ENCODE data around the gene COPS3. TPM values are rescaled to one million over a fixed set of nuclear protein-coding genes. Genes with fewer than 3 reads are reported as not detected.

The COPS3 gene
- total RNA-seq, 1 experiment from 2014 or later, result 113 TPM

DNA sequence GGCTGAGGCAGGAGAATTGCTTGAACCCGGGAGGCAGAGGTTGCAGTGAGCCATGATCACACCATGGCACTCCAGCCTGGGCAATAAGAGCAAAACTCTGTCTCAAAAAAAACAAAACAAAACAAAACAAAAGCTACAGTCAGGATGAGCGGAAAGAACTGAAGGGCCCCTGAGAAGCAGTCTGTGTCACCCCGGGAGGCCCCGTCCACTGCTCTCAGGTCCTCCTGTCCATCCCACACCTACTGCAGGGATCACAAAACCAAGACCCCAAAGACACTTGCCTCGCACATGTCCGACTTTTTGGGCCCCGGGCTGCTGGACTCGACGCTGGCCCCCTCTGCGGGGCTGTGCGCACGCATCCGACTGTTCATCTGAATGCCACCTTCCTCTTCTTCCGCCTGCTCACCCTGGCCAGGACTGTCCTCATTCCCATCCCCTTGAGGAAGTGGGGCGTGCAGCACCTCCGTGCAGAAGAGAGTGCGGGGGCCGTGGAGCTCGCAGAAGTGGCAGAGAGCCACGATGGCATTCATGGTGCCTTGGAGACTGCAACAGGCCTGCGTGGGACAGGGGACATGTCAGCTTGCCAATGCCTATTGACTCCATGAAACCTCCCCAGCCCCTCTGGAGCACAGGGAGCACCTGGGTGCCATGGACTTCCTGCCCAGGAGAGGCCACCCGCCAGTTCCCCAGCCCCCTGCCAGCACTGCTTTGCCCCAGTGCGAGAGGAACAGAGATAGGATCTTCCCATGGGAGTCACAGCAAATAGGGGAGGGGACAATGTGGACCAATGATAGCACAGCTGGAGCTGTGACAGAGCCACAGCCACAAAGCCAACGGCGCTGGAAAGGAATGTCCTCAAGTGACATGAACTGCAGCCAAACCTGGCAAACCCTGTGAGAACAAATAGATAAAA, 53.2 kb downstream of the COPS3 start:
- Histone ChIP-seq H3K4ac (ENCODE audit: low read depth, low read length) (no peak overlapping the region), H3K14ac (ENCODE audit: insufficient read depth, low read length) (no peak overlapping the region), H3K9ac (ENCODE audit: extremely low read depth, insufficient read length, low read length) (no peak overlapping the region), H3K23me2 (ENCODE audit: insufficient read length, low read depth, low read length, poor library complexity, severe bottlenecking) (no peaks in the 10 kb centered on the region), H3K27me3 (ENCODE audit: insufficient read depth, low read length) (no peaks in the 10 kb centered on the region), H2BK20ac (ENCODE audit: low read depth, low read length, poor library complexity, severe bottlenecking) (no peak overlapping the region), H3K4me2 (ENCODE audit: insufficient read depth, insufficient read length, low read length) (no peak overlapping the region), H3K9me3 (ENCODE audit: control insufficient read depth, low read depth, low read length) (no peaks in the 10 kb centered on the region), H3T11ph (ENCODE audit: low read length) (no peak overlapping the region), H2BK5ac (ENCODE audit: insufficient read length, low read length) (no peak overlapping the region), H4K91ac (ENCODE audit: insufficient read length, low read depth, low read length) (no peak overlapping the region), H3K23ac (ENCODE audit: insufficient read length, low read depth, low read length) (no peak overlapping the region), H2BK15ac (ENCODE audit: low read depth, low read length) (no peak overlapping the region), H4K20me1 (ENCODE audit: control insufficient read depth, insufficient read depth, insufficient read length) (no peaks in the 10 kb centered on the region), H2BK12ac (ENCODE audit: insufficient read length, low read depth, low read length) (no peak overlapping the region), H2AK5ac (ENCODE audit: insufficient read length, low read length) (no peak overlapping the region), H3K4me1 (ENCODE audit: insufficient read depth, low read length) (no peaks in the 10 kb centered on the region), H4K8ac (replicated peaks; ENCODE audit: insufficient read length, low read depth, low read length) (no peak overlapping the region), H2AFZ (ENCODE audit: low read length) (no peak overlapping the region), H4K5ac (ENCODE audit: insufficient read length, low read depth, low read length) (no peak overlapping the region), H3K56ac (ENCODE audit: insufficient read length, low read depth, low read length) (no peak overlapping the region), H2BK120ac (ENCODE audit: low read depth, low read length, poor library complexity, severe bottlenecking) (no peak overlapping the region), H3K18ac (ENCODE audit: insufficient read length, low read depth, low read length) (no peak overlapping the region), H3K79me1 (ENCODE audit: insufficient read depth, low read depth, low read length, poor library complexity, severe bottlenecking) (no peaks in the 10 kb centered on the region), H3K27ac (ENCODE audit: insufficient read length, low read depth, low read length) (no peak overlapping the region), H3K79me2 (ENCODE audit: insufficient read depth, low read length) (no peaks in the 10 kb centered on the region)
- Mint-ChIP-seq H3K9me3 (no peaks in the 10 kb centered on the region), H3K27me3 (ENCODE audit: low read depth) (no peaks in the 10 kb centered on the region), H3K36me3 (ENCODE audit: insufficient read depth in 1 of 3, low read depth in 3 of 3) (peaks cover 40 to 92% (median 87%) of the 10 kb centered on the region in 3 experiments; a peak in 6 of 7 replicates), H3K4me3 (no peak overlapping the region), H3K4me1 (no peaks in the 10 kb centered on the region), H3K27ac (no peak overlapping the region)
- WGBS (ENCODE audit: extremely low coverage, insufficient read length, low lambda C conversion rate), result no CpG with 5 or more reads among the region's 25 CpGs
- TF ChIP-seq, protein P1, sequence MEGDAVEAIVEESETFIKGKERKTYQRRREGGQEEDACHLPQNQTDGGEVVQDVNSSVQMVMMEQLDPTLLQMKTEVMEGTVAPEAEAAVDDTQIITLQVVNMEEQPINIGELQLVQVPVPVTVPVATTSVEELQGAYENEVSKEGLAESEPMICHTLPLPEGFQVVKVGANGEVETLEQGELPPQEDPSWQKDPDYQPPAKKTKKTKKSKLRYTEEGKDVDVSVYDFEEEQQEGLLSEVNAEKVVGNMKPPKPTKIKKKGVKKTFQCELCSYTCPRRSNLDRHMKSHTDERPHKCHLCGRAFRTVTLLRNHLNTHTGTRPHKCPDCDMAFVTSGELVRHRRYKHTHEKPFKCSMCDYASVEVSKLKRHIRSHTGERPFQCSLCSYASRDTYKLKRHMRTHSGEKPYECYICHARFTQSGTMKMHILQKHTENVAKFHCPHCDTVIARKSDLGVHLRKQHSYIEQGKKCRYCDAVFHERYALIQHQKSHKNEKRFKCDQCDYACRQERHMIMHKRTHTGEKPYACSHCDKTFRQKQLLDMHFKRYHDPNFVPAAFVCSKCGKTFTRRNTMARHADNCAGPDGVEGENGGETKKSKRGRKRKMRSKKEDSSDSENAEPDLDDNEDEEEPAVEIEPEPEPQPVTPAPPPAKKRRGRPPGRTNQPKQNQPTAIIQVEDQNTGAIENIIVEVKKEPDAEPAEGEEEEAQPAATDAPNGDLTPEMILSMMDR (conservative IDR thresholded peaks at IDR 0.05), result no peak
- no peak for DNase-seq
